GM06990 (cell line): Measurements from ENCODE around the gene RBMS1.

Experiments
- DNase-seq: peaks from one replicate; pipeline ENCODE4 v3.0.0-alpha.2; 2011; ENCODE audit not compliant: insufficient read length; ENCODE audit errors: extremely low read depth
- H3K27me3 ChIP-seq: replicated peaks from 2 replicates; pipeline ENCODE4 v1.6.0; 2011; ENCODE audit warnings: low read length; ENCODE audit not compliant: control insufficient read depth, insufficient read depth
- H3K36me3 ChIP-seq: 2 replicates; pipeline ENCODE4 v1.5.1; 2011; ENCODE audit warnings: low read length; ENCODE audit not compliant: control insufficient read depth, insufficient read depth
- H3K4me3 ChIP-seq: replicated peaks from 2 replicates; pipeline ENCODE4 v1.5.1; 2011; ENCODE audit warnings: low read depth, mild to moderate bottlenecking, control low read depth, low read length
- CTCF ChIP-seq: IDR thresholded peaks from 2 replicates; pipeline ENCODE4 v1.5.1; 2011; ENCODE audit warnings: low read length, control low read depth, mild to moderate bottlenecking, inconsistent platforms; ENCODE audit not compliant: insufficient read depth, poor library complexity, severe bottlenecking

RBMS1 gene

GRCh38 chr2:160305081-160305750, 188.4 kb downstream of the RBMS1 start:
- Histone ChIP-seq H3K4me3 (no peak overlapping the region), H3K27me3 (no peaks in the 10 kb centered on the region), H3K36me3 (no peaks in the 10 kb centered on the region)
- DNase-seq = no peak
- TF ChIP-seq CTCF = no peak

GRCh38 chr2:160303527-160303926, 190.1 kb downstream of the RBMS1 start:
- Histone ChIP-seq H3K27me3 (no peaks in the 10 kb centered on the region), H3K4me3 (no peak overlapping the region), H3K36me3 (no peaks in the 10 kb centered on the region)
- DNase-seq = no peak
- TF ChIP-seq CTCF = no peak

- DNase-seq = no peak
- no peak for TF ChIP-seq CTCF
- no peak overlapping the region for H3K4me3 ChIP-seq
- no peaks in the 10 kb centered on the region for H3K36me3 ChIP-seq
- H3K27me3 ChIP-seq = no peaks in the 10 kb centered on the region
These were observed 190.5 kb downstream of the RBMS1 start for GRCh38 chr2:160303076-160303475.

- no peak for DNase-seq
- Histone ChIP-seq H3K36me3 (no peaks in the 10 kb centered on the region), H3K27me3 (no peaks in the 10 kb centered on the region), H3K4me3 (no peak overlapping the region)
- no peak for TF ChIP-seq CTCF
These were observed 192.2 kb downstream of the RBMS1 start for GRCh38 chr2:160301420-160301819.

GRCh38 chr2:160300203-160300602, 193.4 kb downstream of the RBMS1 start:
- Histone ChIP-seq H3K27me3 (no peaks in the 10 kb centered on the region), H3K36me3 (no peaks in the 10 kb centered on the region), H3K4me3 (no peak overlapping the region)
- no peak for DNase-seq
- TF ChIP-seq CTCF = no peak

- DNase-seq = no peak
- Histone ChIP-seq H3K36me3 (no peaks in the 10 kb centered on the region), H3K27me3 (no peaks in the 10 kb centered on the region), H3K4me3 (no peak overlapping the region)
- no peak for TF ChIP-seq CTCF
These were observed 194.1 kb downstream of the RBMS1 start for GRCh38 chr2:160299540-160299939.
